NCI-H2081 treated with DMSO at 0.1 percent for 48 hours (cell line): Measurements from ENCODE around the gene FBXL14.
"Not testable (repeated sequence)": the region's sequence is repeated elsewhere in the genome, so short reads cannot be mapped to it uniquely, and the experiment has no call there.

Experiments
- DNase-seq: peaks from one replicate; lab custom pipeline; 2025; lab: John Stamatoyannopoulos, UW

The FBXL14 gene

GRCh38 chr12:1619159-1619558, 24.8 kb upstream of the FBXL14 start:
- DNase-seq: no peak

GRCh38 chr12:1618489-1618888, 24.1 kb upstream of the FBXL14 start:
- DNase-seq: no peak

GRCh38 chr12:1616233-1617066, 22.1 kb upstream of the FBXL14 start:
- no peak for DNase-seq

GRCh38 chr12:1614360-1614759, 20.0 kb upstream of the FBXL14 start:
- DNase-seq: no peak

- DNase-seq: no peak
These were observed 19.5 kb upstream of the FBXL14 start for GRCh38 chr12:1613860-1614259.

GRCh38 chr12:1611803-1612572, 17.6 kb upstream of the FBXL14 start:
- DNase-seq: no peak

- no peak for DNase-seq
These were observed 15.8 kb upstream of the FBXL14 start for GRCh38 chr12:1610072-1610643.

GRCh38 chr12:1608713-1609119, 14.3 kb upstream of the FBXL14 start:
- DNase-seq: no peak

GRCh38 chr12:1607940-1608712, 13.7 kb upstream of the FBXL14 start:
- DNase-seq: no peak

- DNase-seq: no peak
These were observed 11.7 kb upstream of the FBXL14 start for GRCh38 chr12:1606021-1606622.

GRCh38 chr12:1605129-1606020, 11.0 kb upstream of the FBXL14 start:
- no peak for DNase-seq

GRCh38 chr12:1604464-1604863, 10.1 kb upstream of the FBXL14 start:
- no peak for DNase-seq

GRCh38 chr12:1603269-1603993, 9.1 kb upstream of the FBXL14 start:
- DNase-seq: no peak

- DNase-seq: not testable (repeated sequence)
These were observed 8.3 kb upstream of the FBXL14 start for GRCh38 chr12:1602706-1603105.

- DNase-seq: no peak
These were observed 4.4 kb upstream of the FBXL14 start for GRCh38 chr12:1598757-1599156.

- no peak for DNase-seq
These were observed 1.4 kb upstream of the FBXL14 start for GRCh38 chr12:1595690-1596347.

GRCh38 chr12:1595026-1595561, 713 bp upstream of the FBXL14 start:
- DNase-seq: no peak

GRCh38 chr12:1594006-1594260, 448 bp downstream of the FBXL14 start:
- no peak for DNase-seq

GRCh38 chr12:1593174-1594005, 991 bp downstream of the FBXL14 start:
- no peak for DNase-seq
